GM19099 (cell line): ENCODE data around the gene APOBEC3B.

ENCODE experiments used
- POLR2A ChIP-seq: IDR thresholded peaks from 3 replicates; pipeline ENCODE4 v1.6.1; 2011; ENCODE audit warnings: low read depth; ENCODE audit not compliant: insufficient read length; ENCODE audit errors: extremely low read depth

Gene APOBEC3B

DNA sequence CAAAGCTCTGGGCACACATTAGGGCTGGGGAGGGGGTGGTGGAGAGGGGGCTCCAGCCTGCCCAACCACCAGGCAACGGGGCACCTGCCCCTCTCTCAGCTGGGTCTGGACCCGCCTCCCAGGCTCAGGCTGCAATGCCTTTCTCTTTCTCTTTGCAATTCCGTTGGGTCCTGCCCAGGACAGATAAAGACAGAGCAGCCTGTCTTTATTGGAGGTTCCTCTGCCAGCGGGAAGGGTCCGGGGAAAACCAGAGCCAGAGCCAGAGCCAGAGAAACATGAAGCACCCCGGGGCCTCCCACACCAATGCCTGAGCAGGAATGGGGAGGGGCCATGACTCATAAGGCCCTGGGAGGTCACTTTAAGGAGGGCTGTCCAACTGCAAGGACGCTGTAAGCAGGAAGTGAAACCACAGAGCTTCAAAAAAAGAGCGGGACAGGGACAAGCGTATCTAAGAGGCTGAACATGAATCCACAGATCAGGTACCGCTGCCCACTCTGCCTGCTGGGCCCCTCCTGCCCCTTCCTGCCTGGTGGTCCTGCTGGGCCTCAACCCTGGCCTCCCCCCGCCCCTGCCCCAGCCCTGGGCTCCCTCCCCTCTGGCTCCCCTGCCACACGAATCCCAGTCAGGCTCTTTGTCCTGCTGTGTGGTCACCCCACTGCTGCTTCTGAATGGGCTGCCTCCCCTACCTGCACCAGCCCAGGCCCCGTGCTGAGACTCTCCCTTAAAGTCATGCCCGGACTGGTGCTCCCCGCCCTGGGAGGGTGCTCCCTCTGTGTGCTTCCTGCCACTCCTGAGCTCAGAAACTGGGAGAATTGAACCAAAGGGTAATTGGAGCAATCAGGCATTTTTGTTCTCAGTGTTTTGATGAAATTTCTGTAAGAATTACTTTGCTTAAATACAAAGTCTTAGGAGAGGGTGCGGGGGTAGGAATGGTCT, at the start of gene APOBEC3B:
APOBEC3B (plus strand) TSS at position 356 of the 936 bp plus-strand sequence; CDS start at position 463, 107 bp downstream.
- TF ChIP-seq POLR2A, result peak; percentile 54

DNA sequence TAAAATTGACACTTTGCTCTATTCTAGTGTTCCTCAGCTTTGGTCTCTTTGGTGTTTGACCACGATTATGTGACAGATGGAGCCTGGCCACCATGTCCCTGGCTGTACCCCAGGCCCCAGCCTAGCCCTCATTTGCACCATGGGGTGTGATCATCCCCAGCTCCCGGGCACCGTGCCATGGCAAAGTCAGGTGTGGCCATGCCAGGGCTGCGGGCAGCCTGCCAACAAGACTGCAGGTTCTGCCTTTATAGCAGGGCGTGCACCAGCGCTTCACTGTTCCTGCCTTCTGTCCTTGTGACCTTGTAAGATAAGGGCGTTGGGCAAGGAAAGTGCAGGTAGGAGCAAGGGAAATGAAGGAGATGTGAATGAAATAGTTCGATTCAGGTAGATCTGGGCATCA, 47.1 kb upstream of the APOBEC3B start:
- TF ChIP-seq POLR2A, result no peak

DNA sequence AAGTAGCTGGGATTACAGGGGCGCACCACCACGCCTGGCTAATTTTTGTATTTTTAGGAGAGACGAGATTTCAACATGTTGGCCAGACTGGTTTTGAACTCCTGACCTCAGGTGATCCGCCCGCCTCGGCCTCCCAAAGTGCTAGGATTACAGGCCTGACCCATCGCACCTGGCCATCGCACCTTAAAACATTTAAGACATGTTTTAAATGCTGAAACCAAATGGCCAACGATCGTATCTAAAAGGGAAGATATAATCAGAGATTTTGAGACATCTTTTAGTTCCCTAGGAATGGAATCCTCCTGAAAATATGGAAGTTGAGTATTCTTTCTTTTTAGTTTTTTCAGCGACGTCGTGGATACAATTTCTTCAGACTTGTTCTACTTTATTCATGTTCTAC, 46.5 kb upstream of the APOBEC3B start:
- TF ChIP-seq POLR2A, result no peak

DNA sequence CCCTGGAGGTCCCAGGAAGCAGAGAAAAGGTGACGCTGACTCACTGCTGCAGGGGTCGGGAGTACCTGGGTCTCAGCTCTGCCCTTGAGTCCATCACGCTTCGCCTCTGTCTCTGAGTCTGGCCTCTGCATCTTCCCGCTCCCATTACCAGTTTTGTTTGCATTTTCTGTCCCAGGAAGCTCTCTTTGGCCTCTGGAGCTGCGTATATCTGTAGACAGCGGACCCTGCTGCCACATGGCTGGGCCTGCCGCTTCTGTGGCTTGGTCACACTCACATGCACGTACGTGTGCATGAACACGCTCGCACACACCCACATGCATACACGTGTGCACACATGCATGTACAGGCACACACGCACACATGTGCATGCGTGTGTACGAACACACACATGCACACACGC, 45.6 kb upstream of the APOBEC3B start:
- TF ChIP-seq POLR2A, result no peak

DNA sequence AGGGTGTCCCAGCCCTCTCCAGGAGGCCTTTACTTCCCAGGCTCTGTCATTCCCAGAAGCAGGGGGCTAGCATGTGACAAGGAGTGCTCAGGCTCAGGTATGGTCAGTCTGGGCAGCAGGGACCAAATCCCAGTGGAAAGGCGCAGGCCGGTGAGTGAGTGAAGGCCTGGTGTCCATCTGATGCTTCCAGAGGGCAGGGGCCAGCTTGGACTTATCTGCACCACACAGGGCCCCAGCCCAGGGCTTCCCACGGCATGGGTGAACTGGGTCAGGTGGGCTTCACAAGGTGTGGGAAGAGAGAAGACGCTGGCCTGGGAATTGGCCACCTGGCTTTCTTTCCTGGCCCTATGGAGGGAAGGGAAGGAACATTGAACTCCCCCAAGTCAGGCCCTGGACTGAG, 45.1 kb upstream of the APOBEC3B start:
- TF ChIP-seq POLR2A, result no peak

DNA sequence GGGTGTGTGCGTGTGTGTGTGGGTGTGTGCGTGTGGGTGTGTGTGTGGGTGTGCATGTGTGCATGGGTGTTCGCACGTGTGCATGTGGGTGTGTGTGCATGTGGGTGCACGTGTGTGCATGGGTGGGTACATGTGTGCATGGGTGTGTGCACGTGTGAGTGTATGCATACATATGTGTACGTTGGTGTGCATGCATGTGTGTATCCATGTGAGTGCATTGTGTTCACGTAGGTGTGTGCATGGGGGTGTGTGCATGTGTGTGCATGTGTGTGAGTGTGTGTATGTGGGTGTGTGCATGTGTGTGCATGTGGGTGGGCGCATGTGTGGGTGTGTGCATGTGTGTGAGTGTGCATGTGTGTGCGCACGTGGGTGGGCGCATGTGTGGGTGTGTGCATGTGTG, 44.6 kb upstream of the APOBEC3B start:
- TF ChIP-seq POLR2A, result no peak

DNA sequence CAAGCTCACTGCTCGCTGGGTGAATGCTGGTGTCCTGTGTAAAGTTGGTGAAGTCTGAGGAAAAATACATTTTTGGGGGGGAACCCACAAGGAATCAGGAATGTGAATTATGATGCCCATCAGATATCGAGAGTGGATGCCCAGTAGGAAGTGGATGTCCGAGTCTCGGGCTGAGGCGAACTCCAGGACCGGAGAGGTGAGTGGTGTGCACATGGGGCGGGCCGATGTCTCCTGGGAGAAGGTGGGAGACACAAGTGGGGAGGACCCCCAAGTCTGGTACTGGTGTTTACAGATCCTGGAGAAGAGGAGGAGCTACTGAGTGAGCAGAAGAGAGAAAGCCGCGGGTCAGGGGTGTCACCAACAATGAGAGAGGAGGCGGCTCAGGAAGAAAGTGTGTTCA, 43.9 kb upstream of the APOBEC3B start:
- no peak for TF ChIP-seq POLR2A

DNA sequence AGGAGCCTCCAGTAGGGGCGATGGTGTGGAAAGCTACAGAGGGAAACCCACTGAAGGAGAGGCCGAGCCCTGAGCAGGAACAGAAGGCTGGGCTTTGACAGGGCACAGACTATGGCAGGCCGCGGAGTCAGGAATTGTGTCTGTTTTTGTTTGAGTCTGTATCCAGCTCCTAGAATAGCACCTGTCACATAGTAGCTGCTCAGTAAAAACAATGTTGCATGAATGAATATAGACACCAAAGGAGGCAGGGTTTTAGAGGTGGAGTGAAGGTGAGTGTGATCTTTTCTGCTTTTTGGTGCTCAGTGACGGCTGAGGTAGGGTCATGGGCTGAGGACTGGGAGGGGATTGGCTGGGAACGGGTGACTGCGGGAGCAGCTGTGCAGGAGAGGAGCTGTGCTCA, 43.2 kb upstream of the APOBEC3B start:
- TF ChIP-seq POLR2A, result no peak

DNA sequence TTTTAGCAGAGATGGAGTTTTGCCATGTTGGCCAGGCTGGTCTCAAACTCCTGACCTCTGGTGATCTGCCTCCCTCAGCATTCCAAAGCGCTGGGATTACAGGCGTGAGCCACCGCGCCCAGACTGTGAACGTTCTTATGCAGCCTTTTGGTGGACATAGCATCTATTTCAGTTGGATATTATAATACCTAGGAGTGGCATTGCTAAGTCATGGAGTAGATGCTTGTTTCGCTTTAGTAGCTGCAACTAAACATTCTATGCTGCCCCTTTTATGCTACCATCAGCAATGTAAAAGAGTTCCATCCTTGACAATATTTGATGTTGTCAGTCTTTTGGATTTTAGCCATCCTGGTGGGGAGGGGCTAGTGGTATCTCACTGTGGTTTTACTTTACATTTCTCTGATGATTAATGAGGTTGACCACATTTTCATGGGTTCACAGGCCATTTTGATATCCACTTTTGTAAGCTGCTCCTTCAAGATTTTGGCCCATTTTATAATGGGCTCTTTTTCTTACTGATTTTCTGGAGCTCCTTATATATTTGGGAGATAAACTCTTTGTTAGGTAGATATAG, 41.2 kb upstream of the APOBEC3B start:
- no peak for TF ChIP-seq POLR2A

DNA sequence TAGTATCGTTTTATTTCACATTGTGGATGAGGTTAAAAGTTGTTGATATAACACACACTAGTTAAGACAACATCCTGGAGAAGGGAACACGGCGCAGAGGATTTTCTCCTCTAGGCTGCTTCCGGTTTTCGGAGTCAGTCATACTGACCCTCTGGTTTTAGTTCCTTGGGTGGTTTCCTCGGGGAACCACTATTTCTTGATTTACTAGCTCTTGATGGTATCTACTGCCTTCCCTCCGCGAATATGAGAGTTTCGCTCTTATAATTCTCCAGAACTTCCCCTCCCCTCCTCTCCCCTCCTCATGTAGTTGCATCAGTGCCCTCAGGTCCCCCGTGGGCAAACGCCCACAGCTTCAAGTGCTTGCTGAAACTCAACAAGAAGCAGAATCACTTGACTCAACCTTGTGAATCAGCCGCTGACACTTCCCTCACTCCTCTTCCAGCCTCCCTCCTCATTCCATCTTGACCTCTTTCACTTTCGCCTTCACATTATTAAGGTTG, 40.6 kb upstream of the APOBEC3B start:
- peak; percentile 26 for TF ChIP-seq POLR2A

DNA sequence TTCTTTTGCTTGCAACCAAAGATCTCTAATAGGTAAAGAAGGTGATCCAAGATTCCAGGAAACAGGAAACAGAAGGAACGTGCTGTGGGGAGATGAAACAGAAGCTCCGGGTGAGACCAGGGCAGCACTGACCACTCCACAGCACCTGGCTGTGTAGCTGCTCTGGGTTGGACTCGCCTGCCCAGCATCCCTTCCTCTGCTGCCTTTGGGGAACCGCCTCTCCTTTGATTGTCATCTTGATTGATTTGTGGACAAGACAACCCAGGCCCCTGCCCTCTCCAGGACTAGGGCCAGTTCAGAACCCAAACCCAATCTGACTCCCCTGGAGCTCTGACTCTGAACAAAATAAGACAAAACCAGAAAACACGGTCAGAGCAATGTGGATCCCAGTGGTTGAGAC, 39.4 kb upstream of the APOBEC3B start:
- no peak for TF ChIP-seq POLR2A

DNA sequence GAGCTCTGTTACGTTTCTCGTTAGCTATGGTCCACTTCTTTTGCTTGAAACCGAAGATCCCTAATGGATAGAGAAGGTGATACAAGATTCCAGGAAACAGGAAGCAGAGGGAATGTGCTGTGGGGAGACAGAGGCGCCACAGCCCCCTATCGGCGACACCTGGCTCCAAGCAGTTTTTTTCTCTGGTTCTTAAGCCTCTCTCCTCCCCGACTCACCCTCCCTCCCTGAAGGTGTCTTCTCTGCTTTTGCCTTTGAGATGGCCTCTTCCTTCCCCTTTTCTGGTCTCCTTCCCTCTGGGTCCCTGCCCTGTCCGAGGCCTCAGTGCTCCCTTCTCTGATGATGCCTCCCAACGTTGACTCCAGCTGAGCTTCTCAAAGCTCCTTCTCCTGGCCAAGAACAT, 38.9 kb upstream of the APOBEC3B start:
- no peak for TF ChIP-seq POLR2A

DNA sequence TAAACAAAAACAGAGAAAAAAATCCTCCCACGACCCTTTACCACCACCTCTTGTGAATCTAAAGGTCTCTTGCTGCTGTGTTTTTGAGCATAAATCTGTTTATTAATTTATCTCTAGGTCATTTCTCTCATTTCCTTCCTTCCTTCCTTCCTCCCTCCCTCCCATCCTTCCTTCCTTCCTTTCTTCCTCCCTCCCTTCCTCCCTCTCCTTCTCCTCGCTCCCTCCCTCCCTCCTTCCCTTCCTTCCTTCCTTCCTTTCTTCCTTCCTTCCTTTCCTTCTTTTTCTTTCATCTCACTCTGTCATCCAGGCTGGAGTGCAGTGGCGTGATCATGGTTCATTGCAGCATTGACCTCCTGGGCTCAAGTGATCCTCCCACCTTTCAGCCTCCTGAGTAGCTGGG, 38.3 kb upstream of the APOBEC3B start:
- TF ChIP-seq POLR2A, result no peak

DNA sequence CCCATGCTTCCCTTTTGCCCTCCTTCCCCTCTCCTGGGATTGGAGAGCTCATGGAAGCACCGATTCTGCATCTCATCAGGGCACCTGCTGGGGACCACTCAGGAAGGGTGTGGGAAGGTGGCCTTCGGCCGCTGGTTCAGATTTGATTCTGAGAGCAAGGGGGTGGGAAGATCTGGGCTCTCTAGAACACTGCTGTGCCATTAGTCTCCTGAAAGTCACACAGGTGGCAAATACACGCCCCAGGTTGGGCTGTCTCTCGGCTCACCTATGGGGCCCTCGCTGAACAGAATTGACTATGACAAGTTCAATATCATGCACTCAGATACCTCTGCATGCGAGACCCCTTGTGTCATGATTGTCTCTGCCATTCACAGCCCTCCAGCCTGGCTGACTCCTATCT, 37.5 kb upstream of the APOBEC3B start:
- no peak for TF ChIP-seq POLR2A

DNA sequence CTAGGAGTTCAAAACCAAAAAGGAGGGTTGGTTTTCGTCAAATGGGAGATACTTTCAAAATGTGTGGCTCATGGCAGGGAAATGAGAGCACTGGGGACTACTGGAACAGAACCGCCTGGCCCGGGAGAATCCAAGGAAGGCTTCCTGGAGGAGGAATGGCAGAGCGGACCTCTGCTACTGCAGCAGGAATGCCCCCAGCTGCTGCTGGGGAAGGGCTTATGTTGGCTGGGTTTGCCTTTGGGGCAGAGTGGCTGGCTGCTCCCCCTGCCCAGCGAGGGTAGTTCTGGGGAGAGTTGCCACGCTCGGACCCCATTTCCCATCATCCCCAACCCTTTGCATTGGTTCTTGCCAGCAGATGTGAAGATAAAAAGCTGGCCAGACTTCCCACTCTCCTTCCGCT, 35.4 kb upstream of the APOBEC3B start:
- TF ChIP-seq POLR2A, result no peak
